Skeletal muscle tissue (tissue), 4 donors: ENCODE measurements around the gene ZNRF1. TPM values are rescaled to one million over a fixed set of nuclear protein-coding genes. Genes with fewer than 3 reads are reported as not detected.

ENCODE experiments used
- H3K27ac ChIP-seq: one replicate; pipeline ENCODE4 v1.7.0; 2013; ENCODE audit warnings: mild to moderate bottlenecking, low read depth, low read length, inconsistent platforms
- H3K27me3 ChIP-seq, 3 donors: one replicate each; pipeline ENCODE4 v1.7.0; 2013; ENCODE audit warnings: low read length in 3 of 3; ENCODE audit not compliant: control insufficient read depth in 3 of 3, insufficient read depth in 3 of 3
- H3K36me3 ChIP-seq, 3 donors: one replicate each; pipeline ENCODE4 v1.7.0; 2013; ENCODE audit warnings: low read length in 3 of 3; ENCODE audit not compliant: control insufficient read depth in 3 of 3, insufficient read depth in 3 of 3
- H3K4me1 ChIP-seq, 3 donors: one replicate each; pipeline ENCODE4 v1.7.0; 2013; ENCODE audit warnings: low read length in 3 of 3, mild to moderate bottlenecking in 3 of 3; ENCODE audit not compliant: control insufficient read depth in 3 of 3, insufficient read depth in 3 of 3
- H3K4me3 ChIP-seq, 3 donors: one replicate each; pipeline ENCODE4 v1.7.0; 2013; ENCODE audit warnings: low read length in 3 of 3
- H3K9ac ChIP-seq, 3 donors: one replicate each; pipeline ENCODE4 v1.7.0; 2013; ENCODE audit warnings: low read length in 3 of 3, mild to moderate bottlenecking in 3 of 3, moderate library complexity in 2 of 3, low read depth in 1 of 3
- H3K9me3 ChIP-seq, 3 donors: one replicate each; pipeline ENCODE4 v1.7.0; 2013; ENCODE audit warnings: low read length in 3 of 3; ENCODE audit not compliant: control insufficient read depth in 3 of 3
- total RNA-seq: library from RNA; depleted of rRNA; stranded (reverse); fragments of >200 nt; gene quantifications from one replicate; pipeline ENCODE4 v1.2.3, GENCODE V29; 2014
- donor health status: Osteomylitis.

The ZNRF1 gene
- total RNA-seq, 1 donor from 2014 or later, result 7.8 TPM

DNA sequence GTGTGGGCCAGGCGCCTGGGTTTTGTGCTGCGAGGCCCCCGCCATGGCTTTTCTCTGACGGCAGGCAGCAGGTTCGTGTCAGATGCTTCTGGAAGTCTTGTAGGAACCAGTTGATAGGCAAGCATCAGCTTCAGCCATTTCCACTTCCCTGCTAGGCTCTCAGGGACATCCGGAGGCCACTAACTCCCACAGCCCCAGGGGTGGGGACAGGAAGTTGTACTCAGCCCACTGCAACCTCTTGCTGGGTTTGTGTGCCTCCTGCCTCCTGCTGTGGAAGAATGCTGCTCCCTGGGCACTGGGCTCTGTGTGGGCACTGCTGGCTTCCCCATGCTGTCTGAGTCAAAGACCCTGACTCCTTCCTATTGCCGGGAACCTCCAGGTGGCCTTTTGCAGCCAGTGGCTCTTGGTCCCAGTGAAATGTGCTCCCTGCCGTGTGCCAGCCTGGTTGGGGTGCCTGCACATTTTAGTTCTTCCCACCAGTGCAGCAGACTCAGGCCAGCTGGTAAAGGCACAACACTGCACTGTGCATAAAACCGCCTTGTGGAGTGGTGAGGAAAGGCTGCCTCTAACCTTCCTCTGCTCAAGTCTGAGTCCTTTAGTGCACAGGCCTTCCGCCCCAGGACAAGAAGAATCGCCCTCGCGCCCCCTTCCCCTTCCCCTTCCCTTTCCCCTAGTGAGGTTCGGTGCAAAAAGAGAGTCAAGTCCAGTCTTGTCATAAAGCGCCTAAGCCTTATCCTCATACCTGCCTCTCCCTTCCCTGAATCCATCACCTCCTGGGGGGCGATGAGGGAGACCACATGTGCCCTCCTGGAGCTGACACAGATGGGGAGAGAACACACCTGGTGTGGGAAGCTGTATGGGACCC lies 101.1 kb downstream of the ZNRF1 start:
- Histone ChIP-seq H3K9me3 (no peaks in the 10 kb centered on the region), H3K27me3 (no peaks in the 10 kb centered on the region), H3K4me1 (peaks cover 43 to 58% (median 46%) of the 10 kb centered on the region in 3 donors), H3K27ac (peak overlapping the region; percentile 45), H3K9ac (peak overlapping the region in 1 of 3 donors; percentile 60), H3K4me3 (peak overlapping the region in 1 of 3 donors; percentile 29), H3K36me3 (peaks cover 7 to 9% (median 9%) of the 10 kb centered on the region in 3 donors)

DNA sequence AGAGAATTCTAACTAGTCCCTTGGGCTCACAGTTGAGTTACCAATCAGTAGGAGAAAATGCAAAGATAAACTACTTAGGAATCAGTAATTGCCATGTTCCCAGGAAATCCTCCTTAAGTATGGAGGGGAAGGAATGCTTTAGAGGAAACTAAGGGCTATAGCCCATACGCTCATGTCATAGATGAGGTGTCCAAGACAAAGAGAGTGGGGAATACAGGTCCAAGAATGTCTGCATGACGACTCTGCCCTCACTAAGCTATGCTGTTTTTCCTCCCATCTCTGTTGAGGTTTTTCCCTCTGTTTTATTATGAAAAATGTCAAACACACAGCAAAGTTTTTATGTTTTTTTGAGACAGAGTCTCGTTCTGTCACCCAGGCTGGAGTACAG lies 101.8 kb downstream of the ZNRF1 start:
- H3K27me3 ChIP-seq, result no peaks in the 10 kb centered on the region
- H3K36me3 ChIP-seq, result peaks cover 4 to 11% (median 7%) of the 10 kb centered on the region in 3 donors
- no peak overlapping the region for H3K9ac ChIP-seq
- H3K4me1 ChIP-seq, result peaks cover 49 to 61% (median 52%) of the 10 kb centered on the region in 3 donors
- no peaks in the 10 kb centered on the region for H3K9me3 ChIP-seq
- no peak overlapping the region for H3K27ac ChIP-seq
- H3K4me3 ChIP-seq, result no peak overlapping the region

DNA sequence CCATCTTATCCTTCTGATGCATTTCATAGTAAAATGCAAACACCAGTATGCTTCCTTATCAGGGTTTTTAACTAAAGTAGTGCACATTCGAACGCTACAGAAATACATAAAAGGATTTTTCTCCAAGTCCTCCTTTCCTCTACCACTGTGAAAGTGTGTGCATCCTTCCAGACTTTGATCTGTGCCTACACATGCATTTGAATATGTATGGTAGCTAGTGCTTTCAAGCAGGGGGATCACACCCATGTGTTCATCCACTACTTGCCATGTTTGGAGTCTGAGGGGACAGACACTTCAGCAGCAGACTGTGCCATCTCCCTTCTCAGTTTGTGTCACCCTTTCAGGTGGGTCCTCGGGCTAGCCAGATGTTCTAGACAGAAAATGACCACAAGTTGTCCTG lies 102.8 kb downstream of the ZNRF1 start:
- peaks cover 4 to 14% (median 5%) of the 10 kb centered on the region in 3 donors for H3K36me3 ChIP-seq
- no peak overlapping the region for H3K27ac ChIP-seq
- no peaks in the 10 kb centered on the region for H3K27me3 ChIP-seq
- peaks cover 59 to 66% (median 62%) of the 10 kb centered on the region in 3 donors for H3K4me1 ChIP-seq
- no peak overlapping the region for H3K9ac ChIP-seq
- H3K4me3 ChIP-seq, result no peak overlapping the region
- no peaks in the 10 kb centered on the region for H3K9me3 ChIP-seq

DNA sequence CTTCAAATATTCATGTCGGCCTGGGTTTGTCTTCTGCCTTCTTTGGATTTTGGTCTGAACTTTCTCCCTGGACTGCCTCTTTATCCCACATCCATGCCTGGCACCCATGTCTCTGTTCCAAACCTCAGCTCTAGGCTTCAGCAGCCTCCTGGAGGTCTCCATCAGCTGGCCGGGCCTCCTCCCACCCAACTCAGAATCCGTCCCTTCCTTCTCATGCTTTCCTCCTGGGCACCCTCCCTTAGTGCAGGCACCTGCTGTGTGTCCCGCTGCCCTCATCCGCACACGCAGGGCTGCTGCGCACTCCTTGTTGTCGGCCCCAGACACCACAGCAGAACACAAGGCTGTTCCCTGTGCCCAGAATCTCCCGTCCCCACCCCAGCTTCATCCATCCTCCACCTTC lies 103.8 kb downstream of the ZNRF1 start:
- Histone ChIP-seq H3K27ac (no peak overlapping the region), H3K9me3 (no peaks in the 10 kb centered on the region), H3K36me3 (peaks cover 7 to 17% (median 7%) of the 10 kb centered on the region in 3 donors), H3K4me1 (peaks cover 62 to 66% (median 64%) of the 10 kb centered on the region in 3 donors), H3K27me3 (no peaks in the 10 kb centered on the region), H3K9ac (no peak overlapping the region), H3K4me3 (no peak overlapping the region)

DNA sequence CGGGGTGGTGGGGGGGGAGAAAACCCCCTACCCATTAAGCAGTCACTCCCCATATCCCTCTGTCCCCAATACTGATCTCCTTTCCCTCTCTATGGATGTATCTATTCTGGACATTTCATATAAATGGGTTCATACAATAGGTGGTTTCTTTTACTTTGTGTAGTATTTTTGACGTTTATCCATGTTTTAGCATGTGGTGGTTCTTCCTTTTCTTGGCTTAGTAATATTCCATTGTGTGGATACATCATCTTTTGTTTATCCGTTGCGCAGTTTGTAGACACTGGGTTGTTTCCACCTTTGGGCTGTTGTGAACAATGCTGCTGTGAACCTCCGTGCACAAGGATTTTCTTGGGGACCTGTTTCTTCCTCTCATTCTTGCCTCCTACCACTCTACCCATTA lies 105.2 kb downstream of the ZNRF1 start:
- Histone ChIP-seq H3K4me1 (peaks cover 59 to 62% (median 61%) of the 10 kb centered on the region in 3 donors), H3K27ac (no peak overlapping the region), H3K9ac (no peak overlapping the region)

DNA sequence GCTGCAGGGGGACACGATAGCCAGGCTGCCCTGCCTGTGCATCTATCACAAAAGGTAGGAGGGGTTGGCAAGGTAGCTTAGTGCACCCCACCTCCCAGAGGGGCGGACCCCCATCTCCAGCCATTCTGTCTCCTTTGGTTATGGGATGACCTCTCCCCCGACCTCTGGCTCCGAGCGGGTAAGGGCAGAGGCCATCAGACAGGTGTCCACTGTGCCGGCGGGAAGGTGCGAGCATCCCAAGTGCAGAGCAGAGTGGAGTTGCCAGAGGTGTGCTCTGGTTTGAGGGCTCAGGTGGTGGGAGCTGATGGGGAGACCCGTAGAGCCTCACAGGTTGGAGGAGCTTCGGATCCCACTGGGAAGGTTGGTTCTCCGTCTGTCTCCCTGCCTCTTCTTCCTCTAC lies 106.0 kb downstream of the ZNRF1 start:
- H3K9ac ChIP-seq, result peak overlapping the region; percentile 24 to 74 (median 74)
- no peaks in the 10 kb centered on the region for H3K9me3 ChIP-seq
- peaks cover 59 to 60% (median 60%) of the 10 kb centered on the region in 3 donors for H3K4me1 ChIP-seq
- H3K27me3 ChIP-seq, result no peaks in the 10 kb centered on the region
- H3K4me3 ChIP-seq, result peak overlapping the region in 1 of 3 donors; percentile 54
- peaks cover 7 to 17% (median 7%) of the 10 kb centered on the region in 3 donors for H3K36me3 ChIP-seq
- H3K27ac ChIP-seq, result peak overlapping the region; percentile 96

More for the DNA sequence above, 105.2 kb downstream of the ZNRF1 start:
- no peak overlapping the region for H3K4me3 ChIP-seq
- no peaks in the 10 kb centered on the region for H3K9me3 ChIP-seq
- H3K36me3 ChIP-seq, result peaks cover 7 to 17% (median 7%) of the 10 kb centered on the region in 3 donors
- no peaks in the 10 kb centered on the region for H3K27me3 ChIP-seq

DNA sequence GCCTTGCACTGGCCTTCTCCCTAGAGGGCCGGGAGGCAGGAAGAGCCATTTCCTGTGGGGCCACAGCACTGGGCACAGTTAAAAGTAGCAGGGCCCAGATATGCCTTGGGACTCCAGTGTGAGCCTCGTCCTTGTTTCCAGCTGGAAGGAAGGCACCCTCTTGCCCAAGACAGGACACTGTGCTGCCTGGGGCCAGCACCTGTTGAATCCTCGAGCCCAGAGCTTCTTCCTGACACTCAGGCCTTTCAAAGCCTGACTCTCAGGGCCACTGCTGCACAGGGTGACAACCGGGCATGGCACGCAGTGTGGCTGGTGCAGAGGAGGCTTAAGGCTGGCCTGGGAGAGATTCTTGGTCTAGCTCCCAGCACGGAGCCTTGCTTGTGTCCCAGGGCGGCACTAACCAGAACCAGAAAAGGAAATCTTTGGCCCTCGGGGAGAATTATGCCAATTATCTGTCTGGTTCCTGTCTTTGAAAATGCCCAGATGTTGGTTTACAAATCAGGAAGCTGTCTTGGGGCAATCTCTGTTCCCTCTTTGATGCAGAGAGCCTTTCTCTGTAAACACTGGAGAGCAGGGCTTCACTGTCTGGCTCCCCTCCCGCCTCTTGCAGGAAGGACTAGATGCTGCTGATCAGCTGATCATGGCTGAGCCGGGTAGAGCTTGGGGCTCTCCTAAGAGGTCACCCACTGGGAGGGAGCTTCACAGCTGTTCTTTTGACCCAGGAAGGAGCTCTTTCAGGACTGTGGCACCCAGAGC lies 106.7 kb downstream of the ZNRF1 start:
- Histone ChIP-seq H3K9me3 (no peaks in the 10 kb centered on the region), H3K4me3 (peak overlapping the region in 2 of 3 donors; percentile 20 to 54), H3K9ac (peak overlapping the region; percentile 3 to 74 (median 74)), H3K27ac (peak overlapping the region; percentile 96), H3K4me1 (peaks cover 59 to 60% (median 60%) of the 10 kb centered on the region in 3 donors), H3K27me3 (no peaks in the 10 kb centered on the region), H3K36me3 (peaks cover 7 to 17% (median 7%) of the 10 kb centered on the region in 3 donors)

DNA sequence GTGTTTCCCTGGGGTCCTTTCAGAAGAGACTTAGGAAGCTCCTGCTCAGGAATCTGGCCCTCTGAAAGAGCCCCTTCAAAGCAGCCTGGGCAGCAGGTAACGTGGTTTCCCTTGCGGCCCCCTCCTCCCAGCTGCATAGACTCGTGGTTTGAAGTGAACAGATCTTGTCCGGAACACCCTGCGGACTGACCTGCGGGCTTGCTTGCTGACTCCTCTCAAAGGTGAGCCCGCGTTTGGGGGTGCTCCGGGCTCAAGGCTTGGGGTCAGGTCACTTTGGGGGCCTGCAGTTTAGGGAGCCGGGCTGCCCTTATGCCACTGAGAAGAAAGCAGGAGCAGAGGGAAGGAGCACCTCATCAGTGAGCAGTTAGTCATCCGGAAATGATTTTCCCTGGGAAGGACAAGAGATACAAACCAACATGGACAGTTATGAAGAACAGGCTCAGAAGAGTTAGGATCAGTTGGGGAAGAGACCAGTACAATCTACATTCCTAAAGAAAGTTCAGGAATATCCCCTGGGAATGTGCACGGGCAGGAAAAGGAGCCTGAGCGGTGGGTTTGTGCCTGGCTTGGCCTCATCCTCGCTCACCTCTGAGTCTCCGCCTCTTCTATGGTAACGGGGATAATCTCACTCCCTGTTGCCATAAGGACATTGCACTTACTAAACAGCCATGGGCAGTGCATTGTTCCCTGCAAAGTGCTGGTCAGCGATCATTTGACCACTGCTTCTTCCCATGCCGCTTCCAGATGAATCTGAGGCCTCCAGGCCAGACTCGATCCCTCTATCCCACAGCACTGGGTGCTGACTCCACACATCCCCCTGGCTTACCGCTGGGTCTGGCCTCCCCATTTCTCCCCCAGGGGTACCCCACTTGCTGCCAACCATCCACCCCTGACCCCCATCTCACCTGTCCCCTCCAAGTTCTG lies 107.8 kb downstream of the ZNRF1 start:
- Histone ChIP-seq H3K27me3 (no peaks in the 10 kb centered on the region), H3K9ac (peak overlapping the region; percentile 43 to 94 (median 79)), H3K4me1 (peaks cover 67 to 71% (median 70%) of the 10 kb centered on the region in 3 donors), H3K36me3 (peaks cover 5 to 17% (median 7%) of the 10 kb centered on the region in 3 donors), H3K9me3 (no peaks in the 10 kb centered on the region), H3K4me3 (peak overlapping the region in 1 of 3 donors; percentile 54), H3K27ac (peak overlapping the region; percentile 96)

DNA sequence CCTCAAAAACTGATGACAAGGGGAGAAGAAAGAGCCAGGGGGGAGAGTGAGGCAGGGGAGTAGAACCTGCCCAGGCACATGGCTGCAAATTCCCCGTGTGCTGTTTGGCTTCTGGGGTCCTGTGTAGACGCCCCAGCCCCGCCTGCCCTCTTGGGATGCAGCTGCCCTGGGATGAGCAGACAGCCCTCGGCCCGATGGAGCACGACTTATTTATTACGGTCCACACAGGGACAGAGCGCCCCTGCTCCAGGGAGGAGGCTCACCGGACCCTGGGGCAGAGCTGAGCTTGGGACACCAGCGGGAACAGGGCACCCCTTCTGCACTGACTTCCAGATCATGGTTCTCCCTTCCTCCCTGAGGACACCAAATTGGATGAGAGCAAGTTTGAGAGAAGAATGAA lies 108.7 kb downstream of the ZNRF1 start:
- Histone ChIP-seq H3K9me3 (no peaks in the 10 kb centered on the region), H3K4me1 (peaks cover 76 to 80% (median 79%) of the 10 kb centered on the region in 3 donors), H3K27me3 (no peaks in the 10 kb centered on the region), H3K36me3 (peaks cover 3 to 22% (median 9%) of the 10 kb centered on the region in 3 donors), H3K27ac (peak overlapping the region; percentile 96), H3K4me3 (peak overlapping the region in 2 of 3 donors; percentile 13 to 54), H3K9ac (peak overlapping the region; percentile 61 to 94 (median 79))
